ENCODE measurements around the gene MTHFD2L. TPM values are rescaled to one million over a fixed set of nuclear protein-coding genes. Genes with fewer than 3 reads are reported as not detected.

Gene MTHFD2L
- polyA plus RNA-seq, 3 donors = 4.3 to 7.0 (median 4.8) TPM

- intact Hi-C loops (cut with micrococcal nuclease) = no loop called here
- Mint-ChIP-seq H3K27ac (no peak overlapping the region), H3K4me1 (peaks cover 6% of the 10 kb centered on the region), H3K36me3 (no peaks in the 10 kb centered on the region), H3K27me3 (ENCODE audit: low read depth in 3 of 3) (peaks cover 0 to 3% (median 0%) of the 10 kb centered on the region in 3 donors), H3K9me3 (peaks cover 0 to 3% (median 2%) of the 10 kb centered on the region in 7 donors), H3K4me3 (no peak overlapping the region)
- Histone ChIP-seq H3K4me3 (replicated peaks in 1 of 3; ENCODE audit: low read depth in 2 of 3, low read length in 3 of 3) (no peak overlapping the region), H3K4me1 (ENCODE audit: control insufficient read depth in 1 of 2, insufficient read depth in 2 of 2, low read length in 2 of 2) (no peaks in the 10 kb centered on the region), H3K79me2 (ENCODE audit: insufficient read depth, low read length) (no peaks in the 10 kb centered on the region), H3K36me3 (replicated peaks in 1 of 2; ENCODE audit: control insufficient read depth in 1 of 2, insufficient read depth in 2 of 2, low read length in 2 of 2) (no peaks in the 10 kb centered on the region), H3K27me3 (ENCODE audit: control insufficient read depth in 2 of 2, insufficient read depth in 2 of 2, low read length in 2 of 2) (no peaks in the 10 kb centered on the region), H3K4me2 (replicated peaks; ENCODE audit: extremely low read depth, low read length, poor library complexity, severe bottlenecking) (no peak overlapping the region), H3K9ac (ENCODE audit: insufficient read depth, low read length, poor library complexity, severe bottlenecking) (no peak overlapping the region), H3K27ac (ENCODE audit: low read depth in 1 of 2, low read length in 2 of 2) (no peak overlapping the region), H4K20me1 (ENCODE audit: insufficient read depth, low read length) (no peaks in the 10 kb centered on the region), H3K9me3 (replicated peaks in 1 of 2; ENCODE audit: control insufficient read depth in 1 of 2, insufficient read depth in 1 of 2, low read length in 2 of 2) (peaks cover 0 to under 1% of the 10 kb centered on the region in 2 donors), H2AFZ (ENCODE audit: insufficient read depth, low read depth, low read length, poor library complexity, severe bottlenecking) (no peak overlapping the region)
- no CpG with 5 or more reads among the region's 1 CpG for WGBS (ENCODE audit: insufficient coverage)
- no peak for DNase-seq
- TF ChIP-seq, protein P1, sequence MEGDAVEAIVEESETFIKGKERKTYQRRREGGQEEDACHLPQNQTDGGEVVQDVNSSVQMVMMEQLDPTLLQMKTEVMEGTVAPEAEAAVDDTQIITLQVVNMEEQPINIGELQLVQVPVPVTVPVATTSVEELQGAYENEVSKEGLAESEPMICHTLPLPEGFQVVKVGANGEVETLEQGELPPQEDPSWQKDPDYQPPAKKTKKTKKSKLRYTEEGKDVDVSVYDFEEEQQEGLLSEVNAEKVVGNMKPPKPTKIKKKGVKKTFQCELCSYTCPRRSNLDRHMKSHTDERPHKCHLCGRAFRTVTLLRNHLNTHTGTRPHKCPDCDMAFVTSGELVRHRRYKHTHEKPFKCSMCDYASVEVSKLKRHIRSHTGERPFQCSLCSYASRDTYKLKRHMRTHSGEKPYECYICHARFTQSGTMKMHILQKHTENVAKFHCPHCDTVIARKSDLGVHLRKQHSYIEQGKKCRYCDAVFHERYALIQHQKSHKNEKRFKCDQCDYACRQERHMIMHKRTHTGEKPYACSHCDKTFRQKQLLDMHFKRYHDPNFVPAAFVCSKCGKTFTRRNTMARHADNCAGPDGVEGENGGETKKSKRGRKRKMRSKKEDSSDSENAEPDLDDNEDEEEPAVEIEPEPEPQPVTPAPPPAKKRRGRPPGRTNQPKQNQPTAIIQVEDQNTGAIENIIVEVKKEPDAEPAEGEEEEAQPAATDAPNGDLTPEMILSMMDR (IDR thresholded peaks at IDR 0.05) = no peak
Observed at GRCh38 chr4:74258963-74259362, 101.0 kb downstream of the MTHFD2L start.

DNA sequence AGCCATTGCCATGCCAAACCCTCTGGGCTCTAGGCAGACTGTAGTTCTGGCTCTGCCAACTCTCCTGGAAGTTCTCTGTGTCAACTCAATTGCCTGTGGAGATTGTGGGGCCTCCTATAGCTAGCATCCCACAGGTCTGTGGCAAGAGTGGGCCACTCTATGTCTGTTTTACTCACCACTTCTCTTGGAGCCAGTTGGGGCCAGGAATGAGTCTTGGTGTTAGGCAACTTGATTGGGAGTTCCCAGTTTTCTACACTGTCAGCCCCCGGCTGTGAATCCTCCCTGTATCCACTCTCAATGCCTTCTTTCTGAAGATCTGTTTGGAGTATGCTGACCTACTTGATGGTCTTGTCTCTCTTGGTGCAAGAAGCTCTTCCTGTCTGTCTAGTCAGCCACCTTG is 102.1 kb downstream of the MTHFD2L start:
- TF ChIP-seq, protein P1 (IDR thresholded peaks at IDR 0.05) = no peak

More for the DNA sequence above, 102.1 kb downstream of the MTHFD2L start:
- Mint-ChIP-seq H3K9me3 (no peaks in the 10 kb centered on the region), H3K27ac (no peak overlapping the region), H3K4me1 (peaks cover 6% of the 10 kb centered on the region), H3K36me3 (no peaks in the 10 kb centered on the region), H3K4me3 (no peak overlapping the region), H3K27me3 (ENCODE audit: low read depth in 3 of 3) (peaks cover 0 to 3% (median 0%) of the 10 kb centered on the region in 3 donors)
- no peaks in the 10 kb centered on the region for H3K4me1 ChIP-seq (ENCODE audit: control insufficient read depth in 1 of 2, insufficient read depth in 2 of 2, low read length in 2 of 2)
- no peak overlapping the region for H3K9ac ChIP-seq (ENCODE audit: insufficient read depth, low read length, poor library complexity, severe bottlenecking)
- no peaks in the 10 kb centered on the region for H3K27me3 ChIP-seq (ENCODE audit: control insufficient read depth in 2 of 2, insufficient read depth in 2 of 2, low read length in 2 of 2)
- no CpG with 5 or more reads among the region's 1 CpG for WGBS (ENCODE audit: insufficient coverage)
- intact Hi-C loops (cut with micrococcal nuclease) = no loop called here
- H3K36me3 ChIP-seq (replicated peaks in 1 of 2; ENCODE audit: control insufficient read depth in 1 of 2, insufficient read depth in 2 of 2, low read length in 2 of 2) = no peaks in the 10 kb centered on the region
- no peak overlapping the region for H3K4me3 ChIP-seq (replicated peaks in 1 of 3; ENCODE audit: low read depth in 2 of 3, low read length in 3 of 3)
- no peaks in the 10 kb centered on the region for H4K20me1 ChIP-seq (ENCODE audit: insufficient read depth, low read length)
- no peak overlapping the region for H3K27ac ChIP-seq (ENCODE audit: low read depth in 1 of 2, low read length in 2 of 2)
- no peak overlapping the region for H2AFZ ChIP-seq (ENCODE audit: insufficient read depth, low read depth, low read length, poor library complexity, severe bottlenecking)
- no peak for DNase-seq
- no peaks in the 10 kb centered on the region for H3K79me2 ChIP-seq (ENCODE audit: insufficient read depth, low read length)
- H3K4me2 ChIP-seq (replicated peaks; ENCODE audit: extremely low read depth, low read length, poor library complexity, severe bottlenecking) = no peak overlapping the region
- no peaks in the 10 kb centered on the region for H3K9me3 ChIP-seq (replicated peaks in 1 of 2; ENCODE audit: control insufficient read depth in 1 of 2, insufficient read depth in 1 of 2, low read length in 2 of 2)

Measured in CD14-positive monocyte (primary cell).